Gastrocnemius medialis (tissue), 4 donors: ENCODE results near the gene TBX1.

Experiments used
- CTCF ChIP-seq, 5 experiments: fragments of 450-650 bp in 3 of 5; fragments of 200-600 bp in 2 of 5; sonication (generic) in 2 of 5; IDR thresholded peaks in 4 of 5; conservative IDR thresholded peaks in 1 of 5; 1 replicate in 4 of 5; 2 replicates in 1 of 5; pipeline ENCODE4 v1.5.1; 2016 to 2019; ENCODE audit warnings: antibody characterized with exemption in 5 of 5, mild to moderate bottlenecking in 3 of 5, moderate library complexity in 3 of 5
- POLR2A ChIP-seq, 2 donors: fragments of 450-650 bp; IDR thresholded peaks; one replicate each; pipeline ENCODE4 v1.6.1; 2017; ENCODE audit warnings: antibody characterized with exemption in 2 of 2, mild to moderate bottlenecking in 2 of 2, moderate library complexity in 2 of 2

- no peak for TF ChIP-seq CTCF (IDR thresholded peaks at IDR 0.05 in 4 of 5, conservative IDR thresholded peaks at IDR 0.05 in 1 of 5)
- TF ChIP-seq POLR2A (IDR thresholded peaks at IDR 0.05), result no peak
Measured at GRCh38 chr22:19757140-19757984, 3.2 kb upstream of the TBX1 start.
